Loucy (cell line): ENCODE data around the gene ATG4A.

Experiments used
- EZH2phosphoT487 ChIP-seq: fragments of 200-600 bp; IDR thresholded peaks from 2 replicates; pipeline ENCODE4 v1.6.1; 2018; ENCODE audit warnings: antibody characterized with exemption, mild to moderate bottlenecking, moderate library complexity, borderline replicate concordance
- TF ChIP-seq, protein P1 (sequence below): fragments of 200-600 bp; sonication (generic); conservative IDR thresholded peaks from 2 replicates; pipeline ENCODE4 v1.5.1; 2014; ENCODE audit warnings: mild to moderate bottlenecking, antibody characterized with exemption, low read length

DNA sequence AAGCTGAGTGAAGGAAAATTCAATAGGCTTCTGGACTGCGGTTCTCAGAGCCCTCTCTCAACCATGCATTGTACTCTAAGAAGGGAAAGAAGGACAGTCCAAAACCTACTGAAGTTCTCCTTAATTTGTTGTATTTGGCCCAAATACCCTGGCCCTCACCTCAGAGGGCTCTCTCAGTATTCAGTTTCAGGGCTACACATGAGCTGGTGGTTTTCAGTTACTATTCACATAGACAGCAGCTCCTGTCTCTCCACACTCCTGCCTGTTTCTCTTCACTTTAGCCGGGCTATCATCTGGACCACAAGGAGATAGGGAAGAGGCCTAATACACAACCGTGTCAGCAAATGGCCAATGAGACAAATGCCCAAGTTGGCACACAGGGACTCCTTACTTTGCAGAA, 66.0 kb downstream of the ATG4A start:
- TF ChIP-seq, protein P1, sequence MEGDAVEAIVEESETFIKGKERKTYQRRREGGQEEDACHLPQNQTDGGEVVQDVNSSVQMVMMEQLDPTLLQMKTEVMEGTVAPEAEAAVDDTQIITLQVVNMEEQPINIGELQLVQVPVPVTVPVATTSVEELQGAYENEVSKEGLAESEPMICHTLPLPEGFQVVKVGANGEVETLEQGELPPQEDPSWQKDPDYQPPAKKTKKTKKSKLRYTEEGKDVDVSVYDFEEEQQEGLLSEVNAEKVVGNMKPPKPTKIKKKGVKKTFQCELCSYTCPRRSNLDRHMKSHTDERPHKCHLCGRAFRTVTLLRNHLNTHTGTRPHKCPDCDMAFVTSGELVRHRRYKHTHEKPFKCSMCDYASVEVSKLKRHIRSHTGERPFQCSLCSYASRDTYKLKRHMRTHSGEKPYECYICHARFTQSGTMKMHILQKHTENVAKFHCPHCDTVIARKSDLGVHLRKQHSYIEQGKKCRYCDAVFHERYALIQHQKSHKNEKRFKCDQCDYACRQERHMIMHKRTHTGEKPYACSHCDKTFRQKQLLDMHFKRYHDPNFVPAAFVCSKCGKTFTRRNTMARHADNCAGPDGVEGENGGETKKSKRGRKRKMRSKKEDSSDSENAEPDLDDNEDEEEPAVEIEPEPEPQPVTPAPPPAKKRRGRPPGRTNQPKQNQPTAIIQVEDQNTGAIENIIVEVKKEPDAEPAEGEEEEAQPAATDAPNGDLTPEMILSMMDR = no peak
- no peak for TF ChIP-seq EZH2phosphoT487
